Measurements from ENCODE around the gene CCDC138.

- no peak for TF ChIP-seq POLR2AphosphoS5 (IDR thresholded peaks at IDR 0.05; ENCODE audit: borderline replicate concordance, low read depth, low read length)
- no peak for TF ChIP-seq EZH2 (IDR thresholded peaks at IDR 0.05)
Observed at GRCh38 chr2:108805032-108805431, 18.5 kb downstream of the CCDC138 start.

Measured in SK-N-MC (cell line).